Activated CD8-positive, alpha-beta T cell treated with anti-CD3 and anti-CD28 coated beads for 36 hours (primary cell): ENCODE data around the gene TUFT1. TPM values are rescaled to one million over a fixed set of nuclear protein-coding genes. Genes with fewer than 3 reads are reported as not detected.
A peak's percentile ranks its signal among the peaks of the same experiment; 100 is the strongest.

ENCODE experiments used
- ATAC-seq: fragments of 200-7000 bp; cut with Tn5 transposase; one replicate; pipeline ENCODE4 v1.10.0; 2021; ENCODE audit warnings: mild to moderate bottlenecking, moderate library complexity
- CTCF ChIA-PET: fragments of 350-600 bp; sonication (Branson Sonifier 250); formaldehyde crosslinking; loops from one replicate; lab custom pipeline; 2021; ENCODE audit warnings: antibody characterized with exemption; lab: Charles Lee
- POLR2A ChIA-PET: fragments of 350-600 bp; sonication (Branson Sonifier 250); formaldehyde crosslinking; loops from one replicate; lab custom pipeline; 2021; ENCODE audit warnings: antibody characterized with exemption; lab: Charles Lee
- DNase-seq: peaks from one replicate; pipeline ENCODE4 v3.0.0-alpha.2; 2020
- H3K27ac Mint-ChIP-seq: one replicate; pipeline ENCODE4 v1.8.0; 2021; ENCODE audit warnings: mild to moderate bottlenecking, mixed read lengths
- H3K27me3 Mint-ChIP-seq: one replicate; pipeline ENCODE4 v1.8.0; 2021; ENCODE audit warnings: mixed read lengths
- H3K36me3 Mint-ChIP-seq: one replicate; pipeline ENCODE4 v1.8.0; 2021; ENCODE audit warnings: low read depth, mixed read lengths
- H3K4me1 Mint-ChIP-seq: one replicate; pipeline ENCODE4 v1.8.0; 2021; ENCODE audit warnings: low read depth, mixed read lengths
- H3K4me3 Mint-ChIP-seq: one replicate; pipeline ENCODE4 v1.8.0; 2021; ENCODE audit warnings: mild to moderate bottlenecking, moderate library complexity, mixed read lengths
- H3K9me3 Mint-ChIP-seq: one replicate; pipeline ENCODE4 v1.8.0; 2021; ENCODE audit warnings: mixed read lengths
- intact Hi-C: fragments of 100-400 bp; cut with micrococcal nuclease; formaldehyde crosslinking; loops from one replicate; pipeline ENCODE4 v1.10.0; 2022
- total RNA-seq, 2 experiments: library from RNA; stranded (reverse); gene quantifications; one replicate each; pipeline ENCODE4 v1.2.3, GENCODE V29; 2021
- TF ChIP-seq, protein P1 (sequence below): fragments of 200-600 bp; IDR thresholded peaks from one replicate; pipeline ENCODE4 v1.8.0; 2022; ENCODE audit warnings: antibody characterized with exemption, mild to moderate bottlenecking

Gene TUFT1
- total RNA-seq, 2 experiments from 2014 or later: 1.0 to 1.5 TPM

DNA sequence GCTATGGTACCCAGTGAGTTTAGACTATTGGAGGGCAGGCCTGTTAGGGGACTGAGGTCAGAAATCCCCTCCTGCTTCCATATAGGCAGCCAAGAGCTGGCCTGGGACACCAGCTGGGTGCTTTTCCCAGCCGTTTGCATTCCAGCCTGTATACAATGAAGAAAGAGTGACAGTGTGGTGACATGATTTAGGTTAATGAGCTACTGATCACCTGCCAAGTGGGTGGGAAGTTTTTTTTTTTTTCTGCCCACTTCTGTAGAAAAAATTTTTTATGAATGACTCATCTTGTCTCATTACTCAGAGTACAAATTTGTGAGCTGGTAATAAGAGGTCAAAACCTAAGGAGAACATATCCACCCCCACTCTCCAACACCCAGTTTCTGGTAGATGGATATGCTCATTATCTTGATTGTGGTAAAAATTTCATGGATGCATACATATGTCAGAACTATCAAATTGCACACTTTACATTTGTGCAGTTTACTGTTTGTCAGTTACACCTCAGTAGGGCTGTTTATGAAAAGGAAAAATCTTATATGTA, 45.3 kb upstream of the TUFT1 start:
- intact Hi-C loops: no loop called here
- no peak for DNase-seq
- no peaks in the 10 kb centered on the region for H3K36me3 Mint-ChIP-seq
- CTCF ChIA-PET: interaction anchor here (0.7 to 1.9 kb wide), 2 partner anchors 51 to 342 kb away, joined by 3 to 6 read pairs; no protein-coding TSS in a partner anchor
- TF ChIP-seq, protein P1, sequence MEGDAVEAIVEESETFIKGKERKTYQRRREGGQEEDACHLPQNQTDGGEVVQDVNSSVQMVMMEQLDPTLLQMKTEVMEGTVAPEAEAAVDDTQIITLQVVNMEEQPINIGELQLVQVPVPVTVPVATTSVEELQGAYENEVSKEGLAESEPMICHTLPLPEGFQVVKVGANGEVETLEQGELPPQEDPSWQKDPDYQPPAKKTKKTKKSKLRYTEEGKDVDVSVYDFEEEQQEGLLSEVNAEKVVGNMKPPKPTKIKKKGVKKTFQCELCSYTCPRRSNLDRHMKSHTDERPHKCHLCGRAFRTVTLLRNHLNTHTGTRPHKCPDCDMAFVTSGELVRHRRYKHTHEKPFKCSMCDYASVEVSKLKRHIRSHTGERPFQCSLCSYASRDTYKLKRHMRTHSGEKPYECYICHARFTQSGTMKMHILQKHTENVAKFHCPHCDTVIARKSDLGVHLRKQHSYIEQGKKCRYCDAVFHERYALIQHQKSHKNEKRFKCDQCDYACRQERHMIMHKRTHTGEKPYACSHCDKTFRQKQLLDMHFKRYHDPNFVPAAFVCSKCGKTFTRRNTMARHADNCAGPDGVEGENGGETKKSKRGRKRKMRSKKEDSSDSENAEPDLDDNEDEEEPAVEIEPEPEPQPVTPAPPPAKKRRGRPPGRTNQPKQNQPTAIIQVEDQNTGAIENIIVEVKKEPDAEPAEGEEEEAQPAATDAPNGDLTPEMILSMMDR: no peak
- H3K4me1 Mint-ChIP-seq: peaks cover 5% of the 10 kb centered on the region
- no peak overlapping the region for H3K27ac Mint-ChIP-seq
- H3K4me3 Mint-ChIP-seq: no peak overlapping the region
- H3K27me3 Mint-ChIP-seq: no peaks in the 10 kb centered on the region
- POLR2A ChIA-PET: interaction anchor here (1.3 to 1.4 kb wide), 2 partner anchors 46 to 47 kb away, joined by 3 to 5 read pairs; partner anchors contain the start of gene TUFT1
- H3K9me3 Mint-ChIP-seq: no peaks in the 10 kb centered on the region
- ATAC-seq: peak; percentile 87

- ATAC-seq: no peak
- Mint-ChIP-seq H3K4me3 (no peak overlapping the region), H3K27ac (no peak overlapping the region), H3K9me3 (no peaks in the 10 kb centered on the region), H3K4me1 (peaks cover 5% of the 10 kb centered on the region), H3K36me3 (no peaks in the 10 kb centered on the region), H3K27me3 (no peaks in the 10 kb centered on the region)
- CTCF ChIA-PET: interaction anchor here (0.7 to 1.9 kb wide), 3 partner anchors 51 to 341 kb away, joined by 3 to 6 read pairs (median 3); no protein-coding TSS in a partner anchor
- DNase-seq: no peak
- intact Hi-C loops: no loop called here
- POLR2A ChIA-PET: interaction anchor here (1.3 to 1.4 kb wide), 2 partner anchors 45 to 47 kb away, joined by 3 to 5 read pairs; partner anchors contain the start of gene TUFT1
- TF ChIP-seq, protein P1: no peak
Measured at GRCh38 chr1:151495316-151495715, 44.8 kb upstream of the TUFT1 start.

- intact Hi-C loops: no loop called here
- TF ChIP-seq, protein P1: no peak
- DNase-seq (no peak), ATAC-seq (no peak)
- H3K27ac Mint-ChIP-seq: no peak overlapping the region
- no peaks in the 10 kb centered on the region for H3K36me3 Mint-ChIP-seq
- H3K27me3 Mint-ChIP-seq: no peaks in the 10 kb centered on the region
- H3K4me3 Mint-ChIP-seq: no peak overlapping the region
- no peaks in the 10 kb centered on the region for H3K9me3 Mint-ChIP-seq
- peaks cover 7% of the 10 kb centered on the region for H3K4me1 Mint-ChIP-seq
- POLR2A ChIA-PET: no interaction called here
- CTCF ChIA-PET: no interaction called here
Measured at GRCh38 chr1:151499365-151499764, 40.7 kb upstream of the TUFT1 start.

GRCh38 chr1:151499930-151500329, 40.2 kb upstream of the TUFT1 start:
- ChIA-PET CTCF (interaction anchor here (1.0 kb wide), 1 partner anchor 14 kb away, joined by 3 read pairs; no protein-coding TSS in a partner anchor), POLR2A (no interaction called here)
- TF ChIP-seq, protein P1: no peak
- H3K9me3 Mint-ChIP-seq: no peaks in the 10 kb centered on the region
- peaks cover 3% of the 10 kb centered on the region for H3K4me1 Mint-ChIP-seq
- intact Hi-C loops: no loop called here
- no peak overlapping the region for H3K4me3 Mint-ChIP-seq
- ATAC-seq (no peak), DNase-seq (no peak)
- no peaks in the 10 kb centered on the region for H3K36me3 Mint-ChIP-seq
- no peak overlapping the region for H3K27ac Mint-ChIP-seq
- H3K27me3 Mint-ChIP-seq: no peaks in the 10 kb centered on the region

- ChIA-PET CTCF (no interaction called here), POLR2A (no interaction called here)
- DNase-seq (no peak), ATAC-seq (no peak)
- Mint-ChIP-seq H3K27me3 (no peaks in the 10 kb centered on the region), H3K4me3 (no peak overlapping the region), H3K36me3 (no peaks in the 10 kb centered on the region), H3K9me3 (no peaks in the 10 kb centered on the region), H3K27ac (no peak overlapping the region), H3K4me1 (peaks cover 2% of the 10 kb centered on the region)
- TF ChIP-seq, protein P1: no peak
- intact Hi-C loops: no loop called here
Measured at GRCh38 chr1:151501474-151501873, 38.6 kb upstream of the TUFT1 start.
